HK-2 (cell line): ENCODE data around the gene FAM117A.

Experiments
- DNase-seq: peaks from one replicate; pipeline ENCODE4 v3.0.0-alpha.2; 2018; ENCODE audit not compliant: unreplicated experiment

FAM117A gene

GRCh38 chr17:49763735-49764558 is at the start of gene FAM117A:
Gene FAM117A, minus strand, starts transcription at chr17:49764131. Its CDS starts 44 bp downstream, at chr17:49764087.
- peak; percentile 98 for DNase-seq

- DNase-seq: no peak
These were observed 45.1 kb upstream of the FAM117A start for GRCh38 chr17:49809056-49809455.

- DNase-seq: no peak
These were observed 34.8 kb upstream of the FAM117A start for GRCh38 chr17:49798738-49799137.

- no peak for DNase-seq
These were observed 34.3 kb upstream of the FAM117A start for GRCh38 chr17:49798182-49798581.

GRCh38 chr17:49795372-49795771 is 31.4 kb upstream of the FAM117A start:
- no peak for DNase-seq

GRCh38 chr17:49793309-49793708 is 29.4 kb upstream of the FAM117A start:
- no peak for DNase-seq

- no peak for DNase-seq
These were observed 25.3 kb upstream of the FAM117A start for GRCh38 chr17:49789243-49789578.

- DNase-seq: peak; percentile 99
These were observed 24.7 kb upstream of the FAM117A start, which contains the start of gene KAT7 for GRCh38 chr17:49788478-49789242. Gene KAT7, plus strand, starts transcription at chr17:49788681. Its CDS starts 154 bp downstream, at chr17:49788835.

GRCh38 chr17:49787884-49788477 is 24.1 kb upstream of the FAM117A start:
- DNase-seq: no peak

- no peak for DNase-seq
These were observed 20.7 kb upstream of the FAM117A start for GRCh38 chr17:49784636-49785035.

GRCh38 chr17:49783791-49784190 is 19.9 kb upstream of the FAM117A start:
- DNase-seq: no peak

GRCh38 chr17:49783071-49783715 is 19.3 kb upstream of the FAM117A start:
- DNase-seq: no peak

- DNase-seq: peak; percentile 14
These were observed 15.9 kb upstream of the FAM117A start for GRCh38 chr17:49779739-49780231.

- DNase-seq: no peak
These were observed 15.3 kb upstream of the FAM117A start for GRCh38 chr17:49779156-49779738.

GRCh38 chr17:49777563-49777962 is 13.6 kb upstream of the FAM117A start:
- no peak for DNase-seq

- no peak for DNase-seq
These were observed 12.8 kb upstream of the FAM117A start for GRCh38 chr17:49776551-49777300.

- DNase-seq: no peak
These were observed 11.8 kb upstream of the FAM117A start for GRCh38 chr17:49775546-49776260.

- DNase-seq: no peak
These were observed 3.1 kb upstream of the FAM117A start for GRCh38 chr17:49766918-49767530.

GRCh38 chr17:49764559-49765180 is 739 bp upstream of the FAM117A start:
- no peak for DNase-seq
